GM23338 (cell line): ENCODE measurements around the gene TIPRL. TPM values are rescaled to one million over a fixed set of nuclear protein-coding genes. Genes with fewer than 3 reads are reported as not detected.

Source experiments
- ATAC-seq: fragments of 200-7000 bp; cut with Tn5 transposase; 3 replicates; pipeline ENCODE4 v1.9.1; 2020
- DNase-seq: peaks from one replicate; pipeline ENCODE4 v3.0.0-alpha.2; 2015; ENCODE audit warnings: low spot score
- H2AFZ ChIP-seq: fragments of 200-600 bp; sonication (generic); 2 replicates; pipeline ENCODE4 v1.8.0; 2016; ENCODE audit warnings: antibody characterized with exemption, mild to moderate bottlenecking, moderate library complexity
- H3F3A ChIP-seq: fragments of 200-600 bp; sonication (generic); replicated peaks from 2 replicates; pipeline ENCODE4 v1.8.0; 2017; ENCODE audit warnings: antibody characterized with exemption, mixed run types, low read depth
- H3K27ac ChIP-seq: fragments of 200-600 bp; sonication (generic); 2 replicates; pipeline ENCODE4 v1.6.1; 2016; ENCODE audit warnings: low read depth
- H3K27me3 ChIP-seq: fragments of 200-600 bp; sonication (generic); 2 replicates; pipeline ENCODE4 v1.8.0; 2016; ENCODE audit warnings: mild to moderate bottlenecking, mixed run types, moderate library complexity; ENCODE audit not compliant: insufficient read depth
- H3K36me3 ChIP-seq: fragments of 200-600 bp; sonication (generic); 2 replicates; pipeline ENCODE4 v1.8.0; 2016; ENCODE audit warnings: mild to moderate bottlenecking; ENCODE audit not compliant: insufficient read depth
- H3K4me1 ChIP-seq: fragments of 200-600 bp; sonication (generic); 2 replicates; pipeline ENCODE4 v1.8.0; 2016; ENCODE audit warnings: mild to moderate bottlenecking, moderate library complexity; ENCODE audit not compliant: insufficient read depth
- H3K4me2 ChIP-seq: fragments of 200-600 bp; sonication (generic); 2 replicates; pipeline ENCODE4 v1.7.1; 2017; ENCODE audit warnings: mixed run types
- H3K4me3 ChIP-seq: fragments of 200-600 bp; sonication (generic); 2 replicates; pipeline ENCODE4 v1.6.1; 2016; ENCODE audit warnings: mixed run types
- H3K79me2 ChIP-seq: fragments of 200-600 bp; sonication (generic); replicated peaks from 2 replicates; pipeline ENCODE4 v1.8.0; 2017; ENCODE audit warnings: mild to moderate bottlenecking; ENCODE audit not compliant: insufficient read depth
- H3K9me2 ChIP-seq: fragments of 200-600 bp; sonication (generic); 2 replicates; pipeline ENCODE4 v1.8.0; 2017; ENCODE audit not compliant: insufficient read depth
- H4K20me1 ChIP-seq: fragments of 200-600 bp; sonication (generic); replicated peaks from 2 replicates; pipeline ENCODE4 v1.8.0; 2017; ENCODE audit warnings: mild to moderate bottlenecking; ENCODE audit not compliant: insufficient read depth
- H3K27ac Mint-ChIP-seq: 2 replicates; pipeline ENCODE4 v1.8.0; 2020; ENCODE audit warnings: inconsistent platforms, mild to moderate bottlenecking, moderate library complexity, mixed read lengths
- H3K27me3 Mint-ChIP-seq: 3 replicates; pipeline ENCODE4 v1.8.0; 2022; ENCODE audit warnings: low read depth, mild to moderate bottlenecking, moderate library complexity, mixed read lengths, inconsistent platforms; ENCODE audit not compliant: insufficient read depth, poor library complexity
- H3K36me3 Mint-ChIP-seq: 3 replicates; pipeline ENCODE4 v1.8.0; 2021; ENCODE audit warnings: low read depth, mild to moderate bottlenecking, inconsistent platforms, moderate library complexity, mixed read lengths
- H3K4me1 Mint-ChIP-seq: 3 replicates; pipeline ENCODE4 v1.8.0; 2020; ENCODE audit warnings: mild to moderate bottlenecking, inconsistent platforms, mixed read lengths
- H3K4me3 Mint-ChIP-seq: 3 replicates; pipeline ENCODE4 v1.8.0; 2021; ENCODE audit warnings: moderate library complexity, mild to moderate bottlenecking, inconsistent platforms, mixed read lengths
- H3K9me3 Mint-ChIP-seq: 3 replicates; pipeline ENCODE4 v1.8.0; 2020; ENCODE audit warnings: moderate library complexity, mild to moderate bottlenecking, inconsistent platforms, mixed read lengths
- CREB1 ChIP-seq: fragments of 250-450 bp; sonication (Bioruptor Pico); IDR thresholded peaks from 2 replicates; pipeline ENCODE4 v1.5.0; 2020; ENCODE audit warnings: low read depth, mild to moderate bottlenecking, moderate library complexity
- EZH2 ChIP-seq: fragments of 200-600 bp; sonication (generic); IDR thresholded peaks from one replicate; pipeline ENCODE4 v1.8.0; 2017; ENCODE audit warnings: antibody characterized with exemption, mild to moderate bottlenecking, low read depth; ENCODE audit not compliant: unreplicated experiment
- JUNB ChIP-seq: IDR thresholded peaks from one replicate; pipeline ENCODE4 v1.6.1; 2016; ENCODE audit warnings: antibody characterized with exemption; ENCODE audit not compliant: unreplicated experiment
- NANOG ChIP-seq: IDR thresholded peaks from 2 replicates; pipeline ENCODE4 v1.6.1; 2016; ENCODE audit warnings: antibody characterized with exemption, borderline replicate concordance
- STAT1 ChIP-seq: IDR thresholded peaks from one replicate; pipeline ENCODE4 v1.6.1; 2016; ENCODE audit warnings: antibody characterized with exemption; ENCODE audit not compliant: unreplicated experiment
- ZNF114 ChIP-seq: fragments of 250-450 bp; sonication (Bioruptor Pico); IDR thresholded peaks from 2 replicates; pipeline ENCODE4 v1.5.0; 2020; ENCODE audit warnings: mild to moderate bottlenecking, moderate library complexity
- ZNF331 ChIP-seq: fragments of 250-450 bp; sonication (Bioruptor Pico); IDR thresholded peaks from 2 replicates; pipeline ENCODE4 v1.5.0; 2020; ENCODE audit warnings: low read depth, mild to moderate bottlenecking, moderate library complexity
- polyA plus RNA-seq: library from polyadenylated mRNA; unstranded; fragments of >200 nt; fragmentation: Nextera tagmentation; extraction: Ambion mirVana; gene quantifications from 2 replicates; pipeline ENCODE4 v1.2.1, GENCODE V29; 2016
- total RNA-seq: library from RNA; depleted of rRNA; stranded (reverse); fragments of >200 nt; shearing (Covaris generic); gene quantifications from 2 replicates; pipeline ENCODE4 v1.2.3, GENCODE V29; 2014
- TF ChIP-seq, protein P1 (sequence below), 2 experiments: fragments of 200-600 bp in 1 of 2; sonication (generic) in 1 of 2; conservative IDR thresholded peaks; 2 replicates each; pipeline versions ENCODE4 v1.5.1 to v1.6.1; 2016 to 2017; ENCODE audit warnings: antibody characterized with exemption in 2 of 2, low read depth in 2 of 2, mild to moderate bottlenecking in 2 of 2, moderate library complexity in 1 of 2
- TF ChIP-seq, protein P2 (sequence below): IDR thresholded peaks from one replicate; pipeline ENCODE4 v1.6.1; 2018; ENCODE audit warnings: antibody characterized with exemption; ENCODE audit not compliant: unreplicated experiment
- TF ChIP-seq, protein P3 (sequence below): IDR thresholded peaks from 2 replicates; pipeline ENCODE4 v1.6.1; 2016; ENCODE audit warnings: antibody characterized with exemption

The TIPRL gene
- total and polyA plus RNA-seq, 2 experiments from 2014 or later, result 15.9 to 32.0 TPM

DNA sequence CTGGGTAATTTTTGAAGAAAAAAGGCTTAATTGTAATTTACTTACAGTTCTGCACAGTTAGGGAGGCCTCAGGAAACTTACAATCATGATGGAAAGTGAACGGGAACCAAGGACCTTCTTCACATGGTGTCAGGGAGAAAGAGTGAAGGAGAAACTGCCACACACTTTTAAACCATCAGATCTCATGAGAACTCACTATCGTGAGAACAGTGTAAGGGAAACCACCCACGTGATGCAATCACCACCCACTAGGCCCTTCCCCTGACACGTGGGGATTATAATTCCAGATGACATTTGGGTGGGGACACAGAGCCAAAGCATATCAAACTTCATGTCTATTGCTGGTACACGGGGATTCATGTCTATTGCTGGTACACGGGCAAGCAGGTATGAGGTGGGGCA, 41.7 kb downstream of the TIPRL start:
- TF ChIP-seq, protein P1, sequence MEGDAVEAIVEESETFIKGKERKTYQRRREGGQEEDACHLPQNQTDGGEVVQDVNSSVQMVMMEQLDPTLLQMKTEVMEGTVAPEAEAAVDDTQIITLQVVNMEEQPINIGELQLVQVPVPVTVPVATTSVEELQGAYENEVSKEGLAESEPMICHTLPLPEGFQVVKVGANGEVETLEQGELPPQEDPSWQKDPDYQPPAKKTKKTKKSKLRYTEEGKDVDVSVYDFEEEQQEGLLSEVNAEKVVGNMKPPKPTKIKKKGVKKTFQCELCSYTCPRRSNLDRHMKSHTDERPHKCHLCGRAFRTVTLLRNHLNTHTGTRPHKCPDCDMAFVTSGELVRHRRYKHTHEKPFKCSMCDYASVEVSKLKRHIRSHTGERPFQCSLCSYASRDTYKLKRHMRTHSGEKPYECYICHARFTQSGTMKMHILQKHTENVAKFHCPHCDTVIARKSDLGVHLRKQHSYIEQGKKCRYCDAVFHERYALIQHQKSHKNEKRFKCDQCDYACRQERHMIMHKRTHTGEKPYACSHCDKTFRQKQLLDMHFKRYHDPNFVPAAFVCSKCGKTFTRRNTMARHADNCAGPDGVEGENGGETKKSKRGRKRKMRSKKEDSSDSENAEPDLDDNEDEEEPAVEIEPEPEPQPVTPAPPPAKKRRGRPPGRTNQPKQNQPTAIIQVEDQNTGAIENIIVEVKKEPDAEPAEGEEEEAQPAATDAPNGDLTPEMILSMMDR (conservative IDR thresholded peaks at IDR 0.05; ENCODE audit: low read depth in 2 of 2), result no peak
- no peak for TF ChIP-seq CREB1
- TF ChIP-seq, protein P2, sequence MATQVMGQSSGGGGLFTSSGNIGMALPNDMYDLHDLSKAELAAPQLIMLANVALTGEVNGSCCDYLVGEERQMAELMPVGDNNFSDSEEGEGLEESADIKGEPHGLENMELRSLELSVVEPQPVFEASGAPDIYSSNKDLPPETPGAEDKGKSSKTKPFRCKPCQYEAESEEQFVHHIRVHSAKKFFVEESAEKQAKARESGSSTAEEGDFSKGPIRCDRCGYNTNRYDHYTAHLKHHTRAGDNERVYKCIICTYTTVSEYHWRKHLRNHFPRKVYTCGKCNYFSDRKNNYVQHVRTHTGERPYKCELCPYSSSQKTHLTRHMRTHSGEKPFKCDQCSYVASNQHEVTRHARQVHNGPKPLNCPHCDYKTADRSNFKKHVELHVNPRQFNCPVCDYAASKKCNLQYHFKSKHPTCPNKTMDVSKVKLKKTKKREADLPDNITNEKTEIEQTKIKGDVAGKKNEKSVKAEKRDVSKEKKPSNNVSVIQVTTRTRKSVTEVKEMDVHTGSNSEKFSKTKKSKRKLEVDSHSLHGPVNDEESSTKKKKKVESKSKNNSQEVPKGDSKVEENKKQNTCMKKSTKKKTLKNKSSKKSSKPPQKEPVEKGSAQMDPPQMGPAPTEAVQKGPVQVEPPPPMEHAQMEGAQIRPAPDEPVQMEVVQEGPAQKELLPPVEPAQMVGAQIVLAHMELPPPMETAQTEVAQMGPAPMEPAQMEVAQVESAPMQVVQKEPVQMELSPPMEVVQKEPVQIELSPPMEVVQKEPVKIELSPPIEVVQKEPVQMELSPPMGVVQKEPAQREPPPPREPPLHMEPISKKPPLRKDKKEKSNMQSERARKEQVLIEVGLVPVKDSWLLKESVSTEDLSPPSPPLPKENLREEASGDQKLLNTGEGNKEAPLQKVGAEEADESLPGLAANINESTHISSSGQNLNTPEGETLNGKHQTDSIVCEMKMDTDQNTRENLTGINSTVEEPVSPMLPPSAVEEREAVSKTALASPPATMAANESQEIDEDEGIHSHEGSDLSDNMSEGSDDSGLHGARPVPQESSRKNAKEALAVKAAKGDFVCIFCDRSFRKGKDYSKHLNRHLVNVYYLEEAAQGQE, result no peak
- no peak for TF ChIP-seq ZNF114
- TF ChIP-seq JUNB, result no peak
- TF ChIP-seq, protein P3, sequence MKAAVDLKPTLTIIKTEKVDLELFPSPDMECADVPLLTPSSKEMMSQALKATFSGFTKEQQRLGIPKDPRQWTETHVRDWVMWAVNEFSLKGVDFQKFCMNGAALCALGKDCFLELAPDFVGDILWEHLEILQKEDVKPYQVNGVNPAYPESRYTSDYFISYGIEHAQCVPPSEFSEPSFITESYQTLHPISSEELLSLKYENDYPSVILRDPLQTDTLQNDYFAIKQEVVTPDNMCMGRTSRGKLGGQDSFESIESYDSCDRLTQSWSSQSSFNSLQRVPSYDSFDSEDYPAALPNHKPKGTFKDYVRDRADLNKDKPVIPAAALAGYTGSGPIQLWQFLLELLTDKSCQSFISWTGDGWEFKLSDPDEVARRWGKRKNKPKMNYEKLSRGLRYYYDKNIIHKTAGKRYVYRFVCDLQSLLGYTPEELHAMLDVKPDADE, result no peak
- no peak for TF ChIP-seq STAT1
- TF ChIP-seq ZNF331 (CRISPR knock-in tag), result no peak
- TF ChIP-seq EZH2, result no peak
- no peak for TF ChIP-seq NANOG
- Histone ChIP-seq H3K4me2 (no peak overlapping the region), H4K20me1 (no peaks in the 10 kb centered on the region), H3K79me2 (no peaks in the 10 kb centered on the region), H3K9me2 (peaks cover 5% of the 10 kb centered on the region; the same call in 1 of the 2 replicates), H3K4me3 (no peak overlapping the region), H3F3A (no peaks in the 10 kb centered on the region), H3K4me1 (peaks cover 26% of the 10 kb centered on the region), H3K27ac (no peak overlapping the region), H2AFZ (no peak overlapping the region), H3K27me3 (no peaks in the 10 kb centered on the region), H3K36me3 (no peaks in the 10 kb centered on the region)
- Mint-ChIP-seq H3K4me3 (no peak overlapping the region), H3K36me3 (peaks cover 8% of the 10 kb centered on the region), H3K4me1 (peaks cover 21% of the 10 kb centered on the region), H3K27me3 (peaks cover 11% of the 10 kb centered on the region), H3K9me3 (peaks cover 9% of the 10 kb centered on the region; the same call in 2 of the 3 replicates), H3K27ac (no peak overlapping the region)
- ATAC-seq (no peak), DNase-seq (no peak)

DNA sequence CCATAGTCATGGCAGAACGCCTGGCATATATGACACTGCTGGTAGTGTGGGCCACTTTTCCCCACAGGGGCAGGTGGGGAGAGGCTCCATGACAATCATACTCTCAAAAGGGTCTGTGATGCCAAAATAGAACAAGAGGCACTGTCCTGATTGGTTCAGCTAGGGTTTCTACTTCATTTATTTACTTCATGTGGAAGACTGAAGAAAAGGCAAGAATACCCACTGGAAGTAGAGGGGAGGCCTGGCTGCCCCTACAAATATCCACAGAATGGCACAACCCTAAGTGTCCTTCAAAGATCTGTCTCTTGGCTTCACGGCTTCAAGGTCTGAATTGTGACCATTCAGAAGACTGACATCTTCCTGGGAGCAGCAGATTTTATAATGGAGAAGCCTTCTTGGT, 42.5 kb downstream of the TIPRL start:
- H3K27me3 ChIP-seq, result no peaks in the 10 kb centered on the region
- Mint-ChIP-seq H3K36me3 (peaks cover 8% of the 10 kb centered on the region), H3K4me1 (peaks cover 21% of the 10 kb centered on the region), H3K27ac (no peak overlapping the region), H3K9me3 (peaks cover 10% of the 10 kb centered on the region; the same call in 2 of the 3 replicates), H3K4me3 (no peak overlapping the region), H3K27me3 (peaks cover 11% of the 10 kb centered on the region)
- no peaks in the 10 kb centered on the region for H4K20me1 ChIP-seq
- TF ChIP-seq ZNF331 (CRISPR knock-in tag) (no peak), JUNB (no peak), STAT1 (no peak), CREB1 (no peak), NANOG (no peak), EZH2 (no peak)
- TF ChIP-seq, protein P1 (conservative IDR thresholded peaks at IDR 0.05; ENCODE audit: low read depth in 2 of 2), result no peak
- TF ChIP-seq, protein P3, result no peak
- no peak overlapping the region for H3K4me3 ChIP-seq
- H3K4me2 ChIP-seq, result no peak overlapping the region
- peaks cover 26% of the 10 kb centered on the region for H3K4me1 ChIP-seq
- H3K27ac ChIP-seq, result no peak overlapping the region
- ATAC-seq, result no peak
- no peak overlapping the region for H2AFZ ChIP-seq
- no peaks in the 10 kb centered on the region for H3F3A ChIP-seq
- H3K79me2 ChIP-seq, result no peaks in the 10 kb centered on the region
- no peaks in the 10 kb centered on the region for H3K36me3 ChIP-seq
- DNase-seq, result no peak
- H3K9me2 ChIP-seq, result peaks cover 5% of the 10 kb centered on the region; the same call in 1 of the 2 replicates
